ENCODE data around the gene CIAO3.

The CIAO3 gene

GRCh38 chr16:682493-683395 is 58.1 kb downstream of the CIAO3 start:
- peaks cover 44% of the 10 kb centered on the region for H3K36me3 ChIP-seq (ENCODE audit: low read depth)
- peak overlapping the region; percentile 77 for H3K27ac ChIP-seq (ENCODE audit: poor library complexity, severe bottlenecking)
- peak overlapping the region; percentile 72 for H3K4me3 ChIP-seq (ENCODE audit: severe bottlenecking)
- TF ChIP-seq CTCF (IDR thresholded peaks at IDR 0.05; ENCODE audit: poor library complexity, severe bottlenecking): no peak
- peaks cover 15% of the 10 kb centered on the region for H3K4me1 ChIP-seq (ENCODE audit: insufficient read depth, poor library complexity, severe bottlenecking)
- no peaks in the 10 kb centered on the region for H3K9me3 ChIP-seq (ENCODE audit: severe bottlenecking)
- H3K27me3 ChIP-seq (ENCODE audit: insufficient read depth, poor library complexity, severe bottlenecking): no peaks in the 10 kb centered on the region
- DNase-seq (ENCODE audit: low spot score) (no peak), ATAC-seq (ENCODE audit: low read depth) (no peak)

- Histone ChIP-seq H3K4me1 (ENCODE audit: insufficient read depth, poor library complexity, severe bottlenecking) (peaks cover 15% of the 10 kb centered on the region), H3K4me3 (ENCODE audit: severe bottlenecking) (peak overlapping the region; percentile 91), H3K27me3 (ENCODE audit: insufficient read depth, poor library complexity, severe bottlenecking) (no peaks in the 10 kb centered on the region), H3K36me3 (ENCODE audit: low read depth) (peaks cover 43% of the 10 kb centered on the region), H3K9me3 (ENCODE audit: severe bottlenecking) (no peaks in the 10 kb centered on the region), H3K27ac (ENCODE audit: poor library complexity, severe bottlenecking) (peak overlapping the region; percentile 72)
- no peak for TF ChIP-seq CTCF (IDR thresholded peaks at IDR 0.05; ENCODE audit: poor library complexity, severe bottlenecking)
- no peak for DNase-seq (ENCODE audit: low spot score)
- no peak for ATAC-seq (ENCODE audit: low read depth)
These were observed 58.9 kb downstream of the CIAO3 start for GRCh38 chr16:681746-682427.

GRCh38 chr16:680967-681745 is 59.6 kb downstream of the CIAO3 start:
- Histone ChIP-seq H3K9me3 (ENCODE audit: severe bottlenecking) (no peaks in the 10 kb centered on the region), H3K36me3 (ENCODE audit: low read depth) (peaks cover 36% of the 10 kb centered on the region), H3K27me3 (ENCODE audit: insufficient read depth, poor library complexity, severe bottlenecking) (no peaks in the 10 kb centered on the region), H3K4me3 (ENCODE audit: severe bottlenecking) (peak overlapping the region; percentile 91), H3K4me1 (ENCODE audit: insufficient read depth, poor library complexity, severe bottlenecking) (peaks cover 21% of the 10 kb centered on the region), H3K27ac (ENCODE audit: poor library complexity, severe bottlenecking) (peak overlapping the region; percentile 72)
- DNase-seq (ENCODE audit: low spot score) (no peak), ATAC-seq (ENCODE audit: low read depth) (no peak)
- peak; percentile 27 for TF ChIP-seq CTCF (IDR thresholded peaks at IDR 0.05; ENCODE audit: poor library complexity, severe bottlenecking)

- no peaks in the 10 kb centered on the region for H3K27me3 ChIP-seq (ENCODE audit: insufficient read depth, poor library complexity, severe bottlenecking)
- DNase-seq (ENCODE audit: low spot score) (no peak), ATAC-seq (ENCODE audit: low read depth) (no peak)
- no peaks in the 10 kb centered on the region for H3K9me3 ChIP-seq (ENCODE audit: severe bottlenecking)
- TF ChIP-seq CTCF (IDR thresholded peaks at IDR 0.05; ENCODE audit: poor library complexity, severe bottlenecking): no peak
- peak overlapping the region; percentile 91 for H3K4me3 ChIP-seq (ENCODE audit: severe bottlenecking)
- H3K36me3 ChIP-seq (ENCODE audit: low read depth): peaks cover 31% of the 10 kb centered on the region
- peaks cover 21% of the 10 kb centered on the region for H3K4me1 ChIP-seq (ENCODE audit: insufficient read depth, poor library complexity, severe bottlenecking)
- peak overlapping the region; percentile 72 for H3K27ac ChIP-seq (ENCODE audit: poor library complexity, severe bottlenecking)
These were observed 60.2 kb downstream of the CIAO3 start for GRCh38 chr16:680625-680945.

All from RWPE2 (cell line).